Gastroesophageal sphincter (tissue), 3 donors: ENCODE measurements around the gene CREBBP.

ENCODE experiments used
- POLR2A ChIP-seq, 2 donors: fragments of 450-650 bp; IDR thresholded peaks; one replicate each; pipeline ENCODE4 v1.6.1; 2017; ENCODE audit warnings: antibody characterized with exemption in 2 of 2, mild to moderate bottlenecking in 2 of 2, moderate library complexity in 1 of 2
- TF ChIP-seq, protein P1 (sequence below), 4 experiments: fragments of 200-600 bp in 2 of 4; fragments of 450-650 bp in 2 of 4; sonication (generic) in 1 of 4; IDR thresholded peaks; one replicate each; pipeline ENCODE4 v1.5.1; 2017 to 2019; ENCODE audit warnings: antibody characterized with exemption in 4 of 4, mild to moderate bottlenecking in 2 of 4, moderate library complexity in 2 of 4

DNA sequence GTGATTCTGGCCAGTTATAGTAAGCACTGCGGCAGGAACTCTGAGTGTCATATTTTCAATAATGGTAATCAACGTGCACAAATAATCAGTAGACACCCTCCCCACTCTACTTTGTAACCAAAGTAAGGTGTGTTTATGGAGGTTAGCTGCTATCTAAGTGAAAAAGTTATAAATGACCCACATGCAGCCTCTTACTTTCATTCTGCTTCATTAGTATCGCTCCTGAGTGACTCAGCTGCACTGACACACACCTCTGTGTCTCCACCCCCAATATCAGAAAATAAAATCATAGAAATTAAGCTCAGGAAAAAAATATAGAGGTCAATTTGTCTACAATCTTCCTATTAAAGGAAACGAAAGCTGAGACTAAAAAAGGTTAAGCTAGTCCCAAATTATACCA, 99.1 kb downstream of the CREBBP start:
- TF ChIP-seq, protein P1, sequence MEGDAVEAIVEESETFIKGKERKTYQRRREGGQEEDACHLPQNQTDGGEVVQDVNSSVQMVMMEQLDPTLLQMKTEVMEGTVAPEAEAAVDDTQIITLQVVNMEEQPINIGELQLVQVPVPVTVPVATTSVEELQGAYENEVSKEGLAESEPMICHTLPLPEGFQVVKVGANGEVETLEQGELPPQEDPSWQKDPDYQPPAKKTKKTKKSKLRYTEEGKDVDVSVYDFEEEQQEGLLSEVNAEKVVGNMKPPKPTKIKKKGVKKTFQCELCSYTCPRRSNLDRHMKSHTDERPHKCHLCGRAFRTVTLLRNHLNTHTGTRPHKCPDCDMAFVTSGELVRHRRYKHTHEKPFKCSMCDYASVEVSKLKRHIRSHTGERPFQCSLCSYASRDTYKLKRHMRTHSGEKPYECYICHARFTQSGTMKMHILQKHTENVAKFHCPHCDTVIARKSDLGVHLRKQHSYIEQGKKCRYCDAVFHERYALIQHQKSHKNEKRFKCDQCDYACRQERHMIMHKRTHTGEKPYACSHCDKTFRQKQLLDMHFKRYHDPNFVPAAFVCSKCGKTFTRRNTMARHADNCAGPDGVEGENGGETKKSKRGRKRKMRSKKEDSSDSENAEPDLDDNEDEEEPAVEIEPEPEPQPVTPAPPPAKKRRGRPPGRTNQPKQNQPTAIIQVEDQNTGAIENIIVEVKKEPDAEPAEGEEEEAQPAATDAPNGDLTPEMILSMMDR (IDR thresholded peaks at IDR 0.05): no peak
- no peak for TF ChIP-seq POLR2A (IDR thresholded peaks at IDR 0.05)
